HepG2 (cell line): Measurements from ENCODE around the gene CYP11A1. TPM values are rescaled to one million over a fixed set of nuclear protein-coding genes. Genes with fewer than 3 reads are reported as not detected.

Experiments used
- ATAC-seq: fragments of 200-7000 bp; cut with Tn5 transposase; 3 replicates; pipeline ENCODE4 v1.9.1; 2020; ENCODE audit warnings: mild to moderate bottlenecking, moderate library complexity
- BruUV-seq: library from RNA; stranded (reverse); fragments of 400-500 nt; replicated peaks from 2 replicates; lab custom pipeline; 2021; lab: Mats Ljungman, UMichigan
- CTCF ChIA-PET: fragments of 300-600 bp; formaldehyde crosslinking; extraction: SDS; loops from one replicate; lab custom pipeline; 2021; ENCODE audit warnings: low total read pairs, inconsistent platforms, low intra/inter-chr PET ratio; lab: Yijun Ruan, JAX
- POLR2A ChIA-PET: fragments of 350-600 bp; sonication (Branson Sonifier 250); formaldehyde crosslinking; loops from one replicate; lab custom pipeline; 2020; ENCODE audit warnings: antibody characterized with exemption, inconsistent platforms; lab: Yijun Ruan, JAX
- DNase-seq: peaks from one replicate; pipeline ENCODE4 v3.0.0-alpha.2; 2015; ENCODE audit warnings: low spot score
- FAIRE-seq: peaks from 3 replicates; lab custom pipeline; 2011; peaks lifted over from hg19 to GRCh38; lab: Jason Lieb, UNC
- H2AFZ ChIP-seq: one replicate; pipeline ENCODE4 v1.6.1; 2011; ENCODE audit warnings: low read length, inconsistent platforms
- H3K27ac ChIP-seq: fragments of 300-600 bp; 3 replicates; pipeline ENCODE4 v1.8.0; 2011; ENCODE audit warnings: mixed run types, mild to moderate bottlenecking, mixed read lengths, low read length, inconsistent platforms; ENCODE audit not compliant: insufficient read depth; ENCODE audit errors: extremely low read length
- H3K27me3 ChIP-seq, 2 experiments: fragments of 200-600 bp in 1 of 2; 2 replicates in 1 of 2; 3 replicates in 1 of 2; pipeline versions ENCODE4 v1.6.0 to v1.8.0; 2011; ENCODE audit warnings: low read length in 2 of 2, mild to moderate bottlenecking in 2 of 2, moderate library complexity in 2 of 2, inconsistent platforms in 1 of 2; ENCODE audit not compliant: insufficient read depth in 2 of 2, control insufficient read depth in 1 of 2
- H3K36me3 ChIP-seq, 2 experiments: fragments of 200-600 bp in 1 of 2; replicated peaks in 1 of 2; 2 replicates in 1 of 2; 3 replicates in 1 of 2; pipeline versions ENCODE4 v1.5.1 to v1.8.0; 2011; ENCODE audit warnings: low read length in 2 of 2, inconsistent platforms in 1 of 2; ENCODE audit not compliant: insufficient read depth in 2 of 2, control insufficient read depth in 1 of 2
- H3K4me1 ChIP-seq: 2 replicates; pipeline ENCODE4 v1.5.1; 2012; ENCODE audit warnings: low read length, inconsistent platforms; ENCODE audit not compliant: insufficient read depth
- H3K4me2 ChIP-seq: 2 replicates; pipeline ENCODE4 v1.6.0; 2011; ENCODE audit warnings: low read depth, low read length, inconsistent platforms
- H3K4me3 ChIP-seq, 3 experiments: fragments of 200-600 bp in 1 of 3; sonication (generic), shearing (Covaris generic) in 1 of 3; replicated peaks in 1 of 3; 2 replicates each; pipeline ENCODE4 v1.5.1; 2011 to 2016; ENCODE audit warnings: low read length in 3 of 3, inconsistent platforms in 2 of 3, low read depth in 2 of 3, mild to moderate bottlenecking in 2 of 3, control low read depth in 1 of 3, mixed read lengths in 1 of 3; ENCODE audit not compliant: insufficient read depth in 1 of 3
- H3K79me2 ChIP-seq: one replicate; pipeline ENCODE4 v1.6.1; 2011; ENCODE audit warnings: low read length, inconsistent platforms; ENCODE audit not compliant: insufficient read depth
- H3K9ac ChIP-seq: 2 replicates; pipeline ENCODE4 v1.6.0; 2011; ENCODE audit warnings: mild to moderate bottlenecking, low read depth, low read length, inconsistent platforms; ENCODE audit not compliant: insufficient read depth
- H3K9me3 ChIP-seq: 2 replicates; pipeline ENCODE4 v1.5.1; 2012; ENCODE audit warnings: mild to moderate bottlenecking, low read length
- H4K20me1 ChIP-seq: 2 replicates; pipeline ENCODE4 v1.6.0; 2011; ENCODE audit warnings: inconsistent platforms, mild to moderate bottlenecking, low read length, moderate library complexity; ENCODE audit not compliant: insufficient read depth
- CEBPG ChIP-seq: IDR thresholded peaks from 2 replicates; pipeline ENCODE4 v1.6.1; 2016
- CSRNP2 ChIP-seq: sonication (generic); formaldehyde crosslinking; conservative IDR thresholded peaks from 2 replicates; pipeline ENCODE4 v1.8.0; 2022; ENCODE audit warnings: low read depth, missing genetic modification reagents
- GZF1 ChIP-seq: sonication (generic); formaldehyde crosslinking; IDR thresholded peaks from 2 replicates; pipeline ENCODE4 v1.5.1; 2020; ENCODE audit warnings: mild to moderate bottlenecking, missing genetic modification reagents
- HOXA7 ChIP-seq: sonication (generic); formaldehyde crosslinking; IDR thresholded peaks from 2 replicates; pipeline ENCODE4 v1.8.1; 2022; ENCODE audit warnings: mild to moderate bottlenecking, missing genetic modification reagents, moderate library complexity
- SOX13 ChIP-seq, 3 experiments: fragments of 450-650 bp in 1 of 3; sonication (generic) in 1 of 3; formaldehyde crosslinking in 1 of 3; IDR thresholded peaks in 2 of 3; conservative IDR thresholded peaks in 1 of 3; 2 replicates each; pipeline versions ENCODE4 v1.5.0 to v1.6.1; 2016 to 2020; ENCODE audit warnings: antibody characterized with exemption in 1 of 3, mild to moderate bottlenecking in 1 of 3, missing compliant biosample characterization in 1 of 3, missing genetic modification reagents in 1 of 3, moderate library complexity in 1 of 3
- THYN1 ChIP-seq: sonication (generic); formaldehyde crosslinking; IDR thresholded peaks from 2 replicates; pipeline ENCODE4 v1.8.1; 2023; ENCODE audit warnings: low read depth, mild to moderate bottlenecking, moderate library complexity, missing genetic modification reagents, borderline replicate concordance
- ZFP37 ChIP-seq: sonication (generic); formaldehyde crosslinking; IDR thresholded peaks from 2 replicates; pipeline ENCODE4 v1.4.0; 2020; ENCODE audit warnings: missing genetic modification reagents, borderline replicate concordance
- ZNF232 ChIP-seq: sonication (generic); formaldehyde crosslinking; IDR thresholded peaks from 2 replicates; pipeline ENCODE4 v1.4.0; 2020; ENCODE audit warnings: missing genetic modification reagents, borderline replicate concordance
- ZNF263 ChIP-seq: sonication (generic); formaldehyde crosslinking; IDR thresholded peaks from 2 replicates; pipeline ENCODE4 v1.4.0; 2020; ENCODE audit warnings: missing genetic modification reagents
- ZNF619 ChIP-seq: sonication (generic); formaldehyde crosslinking; IDR thresholded peaks from 2 replicates; pipeline ENCODE4 v1.4.0; 2020; ENCODE audit warnings: mild to moderate bottlenecking, missing genetic modification reagents
- ZNF891 ChIP-seq: sonication (generic); formaldehyde crosslinking; IDR thresholded peaks from 2 replicates; pipeline ENCODE4 v1.5.0; 2020; ENCODE audit warnings: mild to moderate bottlenecking, missing genetic modification reagents
- WGBS: methylation state at CpG from one replicate; pipeline ENCODE4 v1.1.6; 2017; ENCODE audit warnings: low lambda C conversion rate; 5-methylcytosine and 5-hydroxymethylcytosine counted together
- in situ Hi-C: cut with HindIII; loops from 2 replicates; pipeline ENCODE4 v1.10.0; 2017; ENCODE audit warnings: low pct_unique_long_range_greater_than_20kb; ENCODE audit not compliant: extremely low pct_ligation_motif_present
- intact Hi-C: fragments of 100-400 bp; cut with micrococcal nuclease; formaldehyde crosslinking; loops from one replicate; pipeline ENCODE4 v1.10.0; 2022; ENCODE audit not compliant: unreplicated experiment
- polyA plus RNA-seq, 8 experiments: library from polyadenylated mRNA; depleted of rRNA in 3 of 8; stranded (reverse) in 7 of 8; unstranded in 1 of 8; fragments of >200 nt; fragmentation: Illumina TruSeq in 4 of 8; extraction: Trizol in 4 of 8; gene quantifications; 2 replicates each; pipeline versions ENCODE4 v1.2.1 to v1.2.3, GENCODE V29; 2011 to 2016; ENCODE audit warnings: low read depth in 4 of 8, missing spikeins in 1 of 8, mixed read lengths in 1 of 8; ENCODE audit not compliant: insufficient read depth in 1 of 8
- total RNA-seq, 5 experiments: library from RNA; depleted of rRNA; stranded (reverse); fragments of >200 nt; fragmentation: Illumina TruSeq; extraction: Trizol; gene quantifications; 2 replicates each; pipeline ENCODE4 v1.2.3, GENCODE V29; 2016; ENCODE audit warnings: low read depth in 1 of 5

Gene CYP11A1
- total and polyA plus RNA-seq, 2 of the 13 experiments (the other 11 are each of a cell fraction or from before 2014, with no cell fraction given): 0.66 to 0.92 TPM

GRCh38 chr15:74385733-74386132 lies 18.3 kb upstream of the CYP11A1 start:
- no peak for TF ChIP-seq THYN1 (CRISPR knock-in tag)
- TF ChIP-seq ZNF232 (CRISPR knock-in tag): no peak
- no peak for TF ChIP-seq CSRNP2 (CRISPR knock-in tag)
- no peak for TF ChIP-seq ZNF263 (CRISPR knock-in tag)
- no peak for TF ChIP-seq ZNF619
- no peak for TF ChIP-seq GZF1
- TF ChIP-seq SOX13 (IDR thresholded peaks at IDR 0.05): no peak
- no peak for TF ChIP-seq SOX13 (CRISPR knock-in tag; conservative IDR thresholded peaks at IDR 0.05 in 1 of 2, IDR thresholded peaks at IDR 0.05 in 1 of 2)
- no peak for TF ChIP-seq CEBPG (CRISPR knock-in tag)
- no peak for TF ChIP-seq HOXA7 (CRISPR knock-in tag)
- TF ChIP-seq ZFP37: no peak
- no peak for TF ChIP-seq ZNF891
- H3K4me2 ChIP-seq: peak overlapping the region; percentile 59; the same call in 1 of the 2 replicates
- WGBS: 83% methylated on average over 5 of the region's 6 CpGs

More at GRCh38 chr15:74385733-74386132, 18.3 kb upstream of the CYP11A1 start:
- Histone ChIP-seq H3K4me3 (0 out of 6 replicates have a peak overlapping the region, but pooled peaks of 1 of the 3 experiments have one; percentile 23), H3K4me1 (peaks cover 95% of the 10 kb centered on the region), H3K27me3 (peaks cover 3 to 18% of the 10 kb centered on the region in 2 experiments; a peak in 3 of 5 replicates), H3K27ac (no peak overlapping the region), H3K9ac (no peak overlapping the region), H3K79me2 (no peaks in the 10 kb centered on the region), H3K36me3 (no peaks in the 10 kb centered on the region), H2AFZ (no peak overlapping the region), H3K9me3 (no peaks in the 10 kb centered on the region), H4K20me1 (no peaks in the 10 kb centered on the region)
- no TSS peak for BruUV-seq
- CTCF ChIA-PET: no interaction called here
- FAIRE-seq: no peak
- intact Hi-C loops (loop anchor here (2.0 kb wide), 1 partner anchor 75 kb away; the partner anchor contains the start of gene UBL7), in situ Hi-C loops (loop anchor here (5.0 kb wide), 1 partner anchor 47 kb away; the partner anchor contains the start of gene SEMA7A)
- ATAC-seq: no peak
- no peak for DNase-seq
- POLR2A ChIA-PET: interaction anchor here (0.6 to 8.8 kb wide), 8 partner anchors 11 to 391 kb away, joined by 4 to 124 read pairs (median 6); partner anchors contain the start of genes PML, SEMA7A and UBL7
